Iris pigment epithelial cell (primary cell): ENCODE results near the gene GPR183.

Source experiments
- DNase-seq: peaks from one replicate; pipeline ENCODE4 v3.0.0-alpha.2; 2011; ENCODE audit warnings: low read depth

GPR183 gene

DNA sequence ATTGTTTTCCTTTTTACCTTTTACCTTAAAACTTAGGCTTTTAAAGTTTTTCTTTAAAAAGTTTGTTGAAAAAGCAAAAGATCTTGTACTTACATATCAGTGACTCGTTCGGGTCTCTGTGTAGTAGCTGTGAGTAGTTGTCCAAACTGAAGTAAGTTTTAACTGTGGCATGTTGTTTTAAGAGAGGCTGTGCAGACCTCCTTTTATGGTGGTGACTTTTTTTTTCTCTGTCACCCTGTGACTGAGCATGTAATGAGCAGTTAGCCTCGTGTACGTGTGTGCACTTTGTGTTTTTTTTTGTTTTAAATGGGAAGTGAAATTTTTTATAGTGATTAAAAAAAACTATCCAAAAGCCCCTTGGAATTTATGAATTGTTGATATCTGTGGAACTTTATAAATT lies at the start of gene GPR183:
Gene GPR183, minus strand, starts transcription at position 153 of the 400 bp plus-strand sequence. CDS start 11,254 bp downstream, outside the sequence.
- DNase-seq, result no peak

- peak; percentile 94 for DNase-seq
Measured at GRCh38 chr13:99356262-99357091, 49.3 kb upstream of the GPR183 start.

GRCh38 chr13:99356012-99356261 lies 48.7 kb upstream of the GPR183 start:
- no peak for DNase-seq

- DNase-seq, result no peak
Measured at GRCh38 chr13:99355267-99356011, 48.2 kb upstream of the GPR183 start.

- no peak for DNase-seq
Measured at GRCh38 chr13:99354371-99354951, 47.3 kb upstream of the GPR183 start.

DNA sequence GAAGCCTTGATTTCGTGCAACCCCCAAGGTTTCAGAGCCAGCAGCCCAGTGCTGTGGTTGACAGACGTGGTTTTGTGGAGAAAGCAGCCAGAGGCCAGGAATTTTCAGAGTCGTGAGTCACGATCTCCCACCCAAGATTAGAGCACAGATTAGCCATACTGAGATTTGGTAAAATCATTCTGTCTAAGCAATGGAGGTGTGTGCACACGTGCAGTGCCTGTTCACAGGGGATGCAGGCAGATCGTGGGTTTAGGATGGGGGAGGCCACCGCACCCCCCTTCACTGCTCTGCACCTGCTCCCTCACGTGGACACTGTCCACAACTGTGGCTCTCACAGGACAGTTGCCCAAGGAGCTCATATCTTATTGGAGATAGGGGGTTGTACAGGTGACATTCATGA lies 46.6 kb upstream of the GPR183 start:
- DNase-seq, result peak; percentile 57

DNA sequence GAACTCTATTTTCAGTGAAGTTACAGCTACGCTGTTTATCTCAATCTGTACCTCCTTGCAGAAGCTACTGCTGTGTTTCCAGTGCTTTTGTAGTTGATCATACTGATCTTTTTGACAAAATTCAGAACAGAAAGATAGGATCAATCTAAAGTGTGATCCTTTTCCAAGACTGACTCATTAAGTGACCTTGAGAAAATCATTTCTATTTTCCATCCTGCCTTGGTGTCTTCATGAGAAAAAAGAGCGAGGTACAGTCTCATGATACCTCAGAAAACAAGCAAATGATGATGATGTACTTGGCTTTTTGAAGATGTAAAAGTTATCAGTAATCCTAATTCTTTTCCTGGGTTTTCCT lies 46.0 kb upstream of the GPR183 start:
- DNase-seq, result no peak

GRCh38 chr13:99352351-99353245 lies 45.4 kb upstream of the GPR183 start:
- DNase-seq, result no peak

DNA sequence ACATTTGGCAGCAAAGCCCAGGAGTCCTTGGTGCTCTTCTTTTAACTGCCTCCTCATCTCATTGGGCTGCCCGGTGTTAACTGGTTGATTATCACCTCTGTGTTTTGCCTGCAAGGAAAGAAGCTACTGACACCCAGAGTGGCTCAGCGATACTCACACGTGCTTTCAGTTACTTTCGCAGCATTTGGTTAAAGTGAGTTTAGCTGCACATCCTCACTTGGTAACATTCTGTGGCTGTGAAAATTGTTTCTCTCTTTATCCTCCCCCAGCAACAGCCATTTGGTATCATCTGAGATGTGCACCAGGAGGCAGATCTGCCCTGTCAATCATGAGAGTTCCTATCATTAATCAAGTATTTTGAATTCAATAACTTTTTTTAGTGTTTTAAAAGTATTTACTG lies 44.6 kb upstream of the GPR183 start:
- no peak for DNase-seq

GRCh38 chr13:99350191-99350590 lies 43.0 kb upstream of the GPR183 start:
- no peak for DNase-seq

DNA sequence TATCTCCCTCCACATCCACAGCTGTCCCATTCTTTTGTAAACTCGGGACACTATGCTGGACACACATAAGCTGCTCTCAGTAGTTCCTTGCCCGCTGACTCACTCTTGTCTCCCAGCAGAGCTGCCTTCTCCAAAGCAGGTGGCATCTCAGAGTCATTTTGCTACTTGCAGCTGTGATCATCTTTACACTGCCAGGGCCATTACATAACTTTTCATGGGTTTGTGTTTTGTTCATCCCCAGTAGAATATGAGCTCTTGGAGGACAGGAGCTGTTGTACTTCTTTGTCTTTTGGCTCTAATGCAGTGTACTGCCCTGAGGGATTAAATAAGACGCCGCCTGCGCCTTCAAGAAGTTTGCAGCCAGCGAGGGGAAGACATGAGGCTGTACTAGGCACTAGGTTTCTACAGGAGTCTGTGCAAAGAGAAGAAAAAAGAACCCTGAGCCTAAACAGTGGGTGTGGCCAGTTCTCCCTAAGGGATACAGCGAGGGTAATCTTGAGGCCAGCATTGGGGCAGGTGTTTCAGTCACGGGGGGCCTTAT lies 40.8 kb upstream of the GPR183 start:
- DNase-seq, result no peak

- no peak for DNase-seq
Measured at GRCh38 chr13:99347335-99347878, 40.2 kb upstream of the GPR183 start.

- no peak for DNase-seq
Measured at GRCh38 chr13:99346335-99347042, 39.3 kb upstream of the GPR183 start.

DNA sequence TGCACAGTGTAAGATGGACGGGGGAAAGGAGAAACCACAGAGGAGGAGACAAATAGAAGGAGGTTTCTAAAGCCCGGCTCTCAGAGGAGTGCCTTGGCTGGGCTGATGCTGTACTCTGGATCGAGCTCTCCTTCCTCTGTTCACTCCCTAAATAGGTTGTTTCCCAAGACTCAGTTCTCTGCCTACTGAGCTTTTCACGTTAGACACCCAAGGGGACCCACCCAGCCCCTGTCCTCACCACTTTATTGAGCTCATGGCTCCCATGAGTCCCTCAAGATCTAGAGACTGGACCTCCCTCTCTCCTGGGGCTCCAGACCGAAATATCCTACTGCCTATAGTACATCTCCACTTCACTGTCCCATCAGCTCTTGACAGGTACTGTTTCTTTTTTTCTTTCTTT lies 38.1 kb upstream of the GPR183 start:
- no peak for DNase-seq

GRCh38 chr13:99344610-99345208 lies 37.5 kb upstream of the GPR183 start:
- DNase-seq, result no peak

DNA sequence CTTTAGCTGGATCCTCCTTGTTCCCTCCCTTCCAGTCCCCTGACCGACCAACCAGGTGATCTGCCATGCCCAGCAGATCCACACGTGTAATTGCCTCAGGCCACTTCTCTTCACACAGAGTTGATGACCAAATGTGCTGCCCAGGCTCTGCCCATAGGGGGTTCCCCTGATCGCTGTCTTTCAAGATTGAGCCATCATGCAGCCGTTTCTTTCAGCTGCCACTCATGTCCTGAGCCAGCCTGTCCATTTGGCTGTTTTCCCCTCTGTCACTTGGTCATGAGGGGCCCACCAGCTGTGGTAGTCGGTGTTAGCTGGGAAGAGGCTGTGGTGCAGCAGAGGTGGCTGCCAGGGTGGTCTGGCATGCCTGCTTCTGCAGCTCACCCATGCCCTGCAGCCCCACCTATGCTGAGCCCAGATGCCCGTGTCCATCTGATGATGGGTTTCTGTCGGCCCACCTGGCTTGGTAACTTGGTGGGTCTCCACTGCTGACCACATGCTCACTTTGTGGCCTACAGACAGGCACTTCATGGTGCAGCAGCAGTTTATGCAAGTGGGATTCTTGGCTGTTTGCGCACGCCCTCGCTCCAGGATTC lies 35.6 kb upstream of the GPR183 start:
- DNase-seq, result no peak

GRCh38 chr13:99341969-99342722 lies 34.9 kb upstream of the GPR183 start:
- DNase-seq, result no peak

DNA sequence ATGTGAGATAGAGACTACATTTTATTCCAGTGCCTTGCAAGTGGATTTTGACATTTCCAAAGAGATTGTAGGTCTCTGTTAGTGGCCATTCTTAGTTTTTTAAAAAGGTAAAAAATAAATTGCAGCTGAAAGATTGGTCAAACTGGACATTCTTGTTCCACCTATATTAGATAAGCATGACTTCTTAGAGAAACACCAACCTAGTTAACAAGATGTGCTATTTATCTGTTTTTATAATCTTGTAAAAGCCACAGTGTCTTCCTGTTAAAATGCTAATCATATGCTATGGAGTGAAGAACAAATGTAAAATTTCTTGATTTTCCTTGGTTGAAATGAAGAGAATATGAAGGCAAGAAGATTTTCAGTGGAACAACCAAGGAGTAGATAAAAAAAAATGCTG lies 33.4 kb upstream of the GPR183 start:
- no peak for DNase-seq

- DNase-seq, result peak; percentile 82
Measured at GRCh38 chr13:99339736-99340397, 32.7 kb upstream of the GPR183 start.
